Parathyroid adenoma (tissue), 2 donors: ENCODE results near the gene SLC8A1.

ENCODE experiments used
- H2AFZ ChIP-seq: fragments of 300-600 bp; sonication (generic); one replicate; pipeline ENCODE4 v1.7.0; 2017; ENCODE audit warnings: antibody characterized with exemption, mild to moderate bottlenecking
- H3K27ac ChIP-seq: fragments of 300-600 bp; sonication (generic); one replicate; pipeline ENCODE4 v1.7.0; 2017
- H3K27me3 ChIP-seq: fragments of 300-600 bp; sonication (generic); one replicate; pipeline ENCODE4 v1.7.0; 2017; ENCODE audit warnings: low read length; ENCODE audit not compliant: control insufficient read depth, insufficient read depth
- H3K36me3 ChIP-seq: fragments of 300-600 bp; sonication (generic); one replicate; pipeline ENCODE4 v1.7.0; 2017; ENCODE audit warnings: low read length; ENCODE audit not compliant: control insufficient read depth, insufficient read depth
- H3K4me1 ChIP-seq: fragments of 300-600 bp; sonication (generic); one replicate; pipeline ENCODE4 v1.7.0; 2017; ENCODE audit warnings: control low read depth
- H3K4me2 ChIP-seq: fragments of 300-600 bp; sonication (generic); one replicate; pipeline ENCODE4 v1.7.0; 2017; ENCODE audit warnings: low read length
- H3K4me3 ChIP-seq: fragments of 300-600 bp; sonication (generic); one replicate; pipeline ENCODE4 v1.7.0; 2017; ENCODE audit warnings: low read depth, low read length
- H3K79me2 ChIP-seq: fragments of 300-600 bp; sonication (generic); one replicate; pipeline ENCODE4 v1.7.0; 2017; ENCODE audit warnings: control low read depth
- H3K9ac ChIP-seq: fragments of 300-600 bp; sonication (generic); one replicate; pipeline ENCODE4 v1.7.0; 2017; ENCODE audit warnings: mild to moderate bottlenecking
- H3K9me3 ChIP-seq: fragments of 300-600 bp; sonication (generic); one replicate; pipeline ENCODE4 v1.7.0; 2017; ENCODE audit warnings: low read length; ENCODE audit not compliant: control insufficient read depth
- CTCF ChIP-seq: fragments of 300-600 bp; sonication (generic); IDR thresholded peaks from one replicate; pipeline ENCODE4 v1.7.0; 2017; ENCODE audit warnings: antibody characterized with exemption, mild to moderate bottlenecking
- donor health status: primary hyperparathyroidism.

Gene SLC8A1

DNA sequence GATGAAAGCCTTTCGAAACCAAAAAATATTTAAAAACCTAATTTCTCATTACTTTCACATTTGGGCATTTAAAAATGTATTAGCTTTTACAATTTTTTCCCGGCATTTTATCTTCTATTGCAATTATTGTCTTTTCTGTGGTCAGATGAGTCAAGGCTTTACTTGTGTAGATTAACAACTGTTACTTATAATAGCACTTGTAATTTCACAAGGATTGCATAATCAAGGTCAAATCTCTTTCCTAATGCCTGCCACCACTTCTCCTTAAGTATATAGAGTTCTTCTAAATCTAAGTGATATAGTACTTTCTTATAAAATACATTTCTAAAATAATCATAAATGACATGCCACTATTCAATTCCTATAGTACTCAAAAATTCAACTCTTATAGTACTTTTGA is 67.2 kb downstream of the SLC8A1 start:
- H2AFZ ChIP-seq: no peak overlapping the region
- no peak overlapping the region for H3K4me2 ChIP-seq
- no peaks in the 10 kb centered on the region for H3K36me3 ChIP-seq
- no peaks in the 10 kb centered on the region for H3K27me3 ChIP-seq
- no peaks in the 10 kb centered on the region for H3K4me1 ChIP-seq
- H3K4me3 ChIP-seq: no peak overlapping the region
- H3K27ac ChIP-seq: no peak overlapping the region
- TF ChIP-seq CTCF: no peak
- H3K9ac ChIP-seq: no peak overlapping the region
- no peaks in the 10 kb centered on the region for H3K9me3 ChIP-seq
- H3K79me2 ChIP-seq: no peaks in the 10 kb centered on the region

DNA sequence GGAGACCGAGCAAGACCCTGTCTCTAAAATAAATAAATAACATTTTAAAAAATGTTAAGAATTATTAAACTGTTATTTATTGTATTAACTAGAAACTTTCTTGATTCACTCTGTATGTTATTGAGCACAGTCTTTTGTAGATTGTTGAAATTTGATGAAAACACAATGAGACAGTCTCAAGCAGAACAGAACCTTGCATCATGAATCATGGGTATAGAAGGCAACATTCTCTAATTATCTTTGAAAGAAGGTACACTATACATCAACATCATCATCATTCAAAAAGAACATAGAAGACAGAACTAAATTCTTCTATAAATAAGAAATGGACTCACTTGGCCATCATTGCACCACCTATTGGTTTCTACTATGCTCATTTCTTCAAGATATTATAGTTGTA is 67.7 kb downstream of the SLC8A1 start:
- Histone ChIP-seq H3K9ac (no peak overlapping the region), H2AFZ (no peak overlapping the region), H3K4me2 (no peak overlapping the region), H3K27me3 (no peaks in the 10 kb centered on the region), H3K4me3 (no peak overlapping the region), H3K9me3 (no peaks in the 10 kb centered on the region), H3K36me3 (no peaks in the 10 kb centered on the region), H3K79me2 (no peaks in the 10 kb centered on the region), H3K27ac (no peak overlapping the region), H3K4me1 (no peaks in the 10 kb centered on the region)
- TF ChIP-seq CTCF: no peak

GRCh38 chr2:40380721-40381120 is 71.2 kb downstream of the SLC8A1 start:
- H3K4me2 ChIP-seq: no peak overlapping the region
- TF ChIP-seq CTCF: no peak
- H3K9ac ChIP-seq: no peak overlapping the region
- H3K4me3 ChIP-seq: no peak overlapping the region
- no peaks in the 10 kb centered on the region for H3K36me3 ChIP-seq
- H2AFZ ChIP-seq: no peak overlapping the region
- H3K79me2 ChIP-seq: no peaks in the 10 kb centered on the region
- H3K9me3 ChIP-seq: no peaks in the 10 kb centered on the region
- no peak overlapping the region for H3K27ac ChIP-seq
- H3K4me1 ChIP-seq: no peaks in the 10 kb centered on the region
- H3K27me3 ChIP-seq: no peaks in the 10 kb centered on the region

DNA sequence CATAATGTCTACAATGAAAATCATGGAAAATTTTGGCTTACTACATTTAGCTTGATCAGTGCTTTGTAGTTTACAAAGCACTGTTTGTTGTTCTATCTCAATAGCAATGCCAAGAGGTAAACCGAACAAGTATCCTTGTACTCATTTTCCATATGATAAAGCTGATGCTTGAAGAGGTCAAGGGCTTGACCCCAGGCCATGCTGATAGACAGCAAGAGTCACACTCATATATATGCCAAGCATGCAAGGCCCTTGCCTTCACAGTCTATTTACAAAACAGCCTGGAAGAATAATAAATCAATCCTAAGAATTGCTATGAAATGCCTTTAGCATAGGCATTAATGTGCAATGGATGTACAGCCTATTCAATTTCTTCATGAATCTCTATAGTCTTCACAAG is 71.8 kb downstream of the SLC8A1 start:
- H3K9ac ChIP-seq: no peak overlapping the region
- no peak overlapping the region for H3K4me3 ChIP-seq
- H3K36me3 ChIP-seq: no peaks in the 10 kb centered on the region
- no peaks in the 10 kb centered on the region for H3K4me1 ChIP-seq
- no peaks in the 10 kb centered on the region for H3K27me3 ChIP-seq
- H3K4me2 ChIP-seq: no peak overlapping the region
- no peak for TF ChIP-seq CTCF
- no peak overlapping the region for H2AFZ ChIP-seq
- H3K79me2 ChIP-seq: no peaks in the 10 kb centered on the region
- H3K27ac ChIP-seq: no peak overlapping the region
- no peaks in the 10 kb centered on the region for H3K9me3 ChIP-seq

GRCh38 chr2:40374543-40375240 is 77.2 kb downstream of the SLC8A1 start:
- Histone ChIP-seq H3K4me1 (no peaks in the 10 kb centered on the region), H3K4me2 (no peak overlapping the region), H3K36me3 (no peaks in the 10 kb centered on the region), H3K27me3 (no peaks in the 10 kb centered on the region), H3K4me3 (no peak overlapping the region), H3K27ac (no peak overlapping the region), H2AFZ (no peak overlapping the region), H3K79me2 (no peaks in the 10 kb centered on the region), H3K9ac (no peak overlapping the region), H3K9me3 (no peaks in the 10 kb centered on the region)
- no peak for TF ChIP-seq CTCF
